HG03060 (cell line): ENCODE measurements around the gene KIF27.
A peak's percentile ranks its signal among the peaks of the same experiment; 100 is the strongest.
"Not testable (repeated sequence)": the region's sequence is repeated elsewhere in the genome, so short reads cannot be mapped to it uniquely, and the experiment has no call there.

Source experiments
- ATAC-seq: cut with Tn5 transposase; IDR thresholded peaks from one replicate; pipeline ENCODE4 v1.9.1; 2021; ENCODE audit warnings: low read depth, moderate number of reproducible peaks; ENCODE audit not compliant: unreplicated experiment

KIF27 gene

DNA sequence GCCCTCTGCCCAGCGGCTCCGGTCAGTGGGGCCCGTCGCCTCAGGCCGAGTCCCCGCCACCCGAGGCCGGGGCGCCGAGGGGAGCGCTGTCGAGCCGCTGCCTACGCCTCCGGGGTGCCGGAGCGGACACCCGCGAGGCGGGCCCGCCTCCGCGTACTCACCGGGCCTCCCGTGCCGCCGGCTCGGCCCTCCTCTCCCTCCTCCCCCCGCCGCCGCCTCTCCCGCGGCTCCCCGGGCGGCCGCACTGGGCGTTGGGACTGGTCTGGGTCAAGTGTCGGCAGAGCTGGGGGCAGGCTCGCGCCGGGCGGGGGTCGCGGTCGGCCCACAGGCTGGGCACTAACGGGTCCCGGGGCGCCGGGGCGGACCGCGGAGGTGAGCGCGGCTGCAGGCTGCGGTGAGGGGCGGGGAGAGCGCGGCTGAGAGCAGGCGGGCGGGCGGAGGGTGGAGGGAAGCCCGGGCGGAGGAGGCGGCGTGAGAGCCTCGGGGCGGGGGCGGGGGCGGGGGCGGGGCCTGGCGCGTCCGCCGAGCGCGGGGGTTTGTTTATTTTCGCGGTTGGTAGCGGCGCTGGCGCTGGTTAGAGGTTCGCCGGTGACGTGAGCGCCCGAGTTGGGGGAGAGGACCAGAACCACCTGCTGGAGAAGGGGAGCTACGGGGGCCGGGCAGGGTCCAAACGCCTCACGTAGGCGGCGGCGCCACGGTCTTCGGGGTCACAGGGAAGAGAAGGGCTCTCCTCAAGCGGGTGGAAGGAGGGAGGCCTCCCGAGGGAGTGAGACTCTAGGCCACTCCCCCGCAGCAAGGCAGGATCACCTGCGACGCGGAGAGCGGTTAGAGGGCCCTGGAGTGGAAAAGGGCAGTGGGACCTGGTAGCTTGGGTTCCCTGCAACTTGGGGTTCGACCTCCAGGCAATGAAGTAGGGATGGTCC, 103.6 kb downstream of the KIF27 start, which contains the start of gene GKAP1:
Gene GKAP1, minus strand, starts transcription at position 414 of the 923 bp plus-strand sequence. CDS start 11,252 bp downstream, outside the sequence.
- ATAC-seq = peak; percentile 40

DNA sequence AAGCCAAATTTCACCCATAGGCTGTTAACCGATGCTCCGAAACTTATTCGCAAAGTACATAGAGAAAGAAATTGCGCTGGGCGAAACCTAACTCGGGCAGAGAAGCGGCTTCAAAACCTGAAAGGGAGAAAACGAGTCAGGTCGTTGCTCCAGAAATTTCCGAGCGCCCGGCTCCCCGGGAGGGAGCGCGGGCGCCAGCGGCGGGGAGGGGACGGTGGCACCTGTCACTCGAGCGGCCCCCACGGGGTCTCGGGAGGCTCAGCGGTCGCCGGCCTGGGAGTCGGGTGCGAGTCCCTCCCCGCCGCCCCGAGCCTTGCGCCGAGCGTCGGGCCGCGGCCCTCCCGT, 104.2 kb downstream of the KIF27 start:
- peak; percentile 18 for ATAC-seq

DNA sequence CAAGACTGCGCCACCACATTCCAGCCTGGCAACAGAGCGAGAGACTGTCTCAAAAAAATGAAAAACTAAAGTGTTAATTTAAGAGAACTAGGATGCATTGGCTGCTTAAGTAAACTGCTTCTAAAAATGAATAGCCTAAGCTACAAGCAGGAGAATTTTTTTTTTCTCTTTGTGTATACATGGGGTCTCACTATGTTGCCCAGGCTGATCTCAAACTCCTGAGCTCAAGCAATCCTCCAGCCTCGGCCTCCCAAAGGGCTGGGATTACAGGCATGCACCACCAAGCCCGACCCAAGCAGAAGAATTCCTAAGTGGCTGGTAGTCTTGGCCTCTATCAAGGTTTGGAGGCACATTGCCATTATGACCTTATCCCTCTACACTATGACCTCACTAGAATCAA, 106.1 kb downstream of the KIF27 start:
- ATAC-seq = not testable (repeated sequence)

DNA sequence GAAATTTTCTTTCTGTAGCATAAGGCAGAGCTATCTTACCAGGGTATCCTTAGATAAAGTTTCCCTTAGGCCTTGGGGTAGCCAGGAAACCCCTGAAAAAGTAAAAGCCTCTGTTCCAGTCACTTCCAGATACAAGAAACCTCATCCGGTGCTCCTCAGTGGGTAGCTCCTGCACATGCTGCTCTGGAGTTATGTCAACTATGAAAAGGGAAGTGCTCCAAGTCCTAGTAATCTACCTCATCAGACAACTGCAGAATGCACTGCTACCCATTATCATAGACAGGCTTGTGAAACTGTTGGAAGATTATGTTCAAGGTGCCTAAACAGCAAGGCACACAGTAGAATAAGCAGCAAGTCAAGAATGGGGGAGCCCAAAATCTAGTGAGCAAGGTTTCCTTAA, 112.0 kb downstream of the KIF27 start:
- not testable (repeated sequence) for ATAC-seq

DNA sequence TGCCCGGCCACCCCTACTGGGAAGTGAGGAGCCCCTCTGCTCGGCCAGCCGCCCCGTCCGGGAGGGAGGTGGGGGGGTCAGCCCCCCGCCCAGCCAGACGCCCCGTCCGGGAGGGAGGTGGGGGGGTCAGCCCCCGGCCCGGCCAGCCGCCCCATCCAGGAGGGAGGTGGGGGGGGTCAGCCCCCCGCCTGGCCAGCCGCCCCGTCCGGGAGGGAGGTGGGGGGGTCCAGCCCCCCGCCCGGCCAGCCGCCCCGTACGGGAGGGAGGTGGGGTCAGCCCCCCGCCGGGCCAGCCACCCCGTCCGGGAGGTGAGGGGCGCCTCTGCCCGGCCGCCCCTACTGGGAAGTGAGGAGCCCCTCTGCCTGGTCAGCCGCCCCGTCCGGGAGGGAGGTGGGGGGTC, 116.8 kb downstream of the KIF27 start:
- ATAC-seq = not testable (repeated sequence)

DNA sequence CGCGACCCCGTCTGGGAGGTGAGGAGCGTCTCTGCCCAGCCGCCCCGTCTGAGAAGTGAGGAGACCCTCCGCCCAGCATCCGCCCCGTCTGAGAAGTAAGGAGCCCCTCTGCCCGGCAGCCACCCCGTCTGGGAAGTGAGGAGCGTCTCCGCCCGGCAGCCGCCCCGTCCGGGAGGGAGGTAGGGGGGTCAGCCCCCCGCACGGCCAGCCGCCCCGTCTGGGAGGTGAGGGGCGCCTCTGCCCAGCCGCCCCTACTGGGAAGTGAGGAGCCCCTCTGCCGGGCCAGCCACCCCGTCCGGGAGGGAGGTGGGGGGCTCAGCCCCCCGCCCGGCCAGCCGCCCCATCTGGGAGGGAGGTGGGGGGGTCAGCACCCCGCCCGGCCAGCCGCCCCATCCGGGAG, 117.3 kb downstream of the KIF27 start:
- not testable (repeated sequence) for ATAC-seq

DNA sequence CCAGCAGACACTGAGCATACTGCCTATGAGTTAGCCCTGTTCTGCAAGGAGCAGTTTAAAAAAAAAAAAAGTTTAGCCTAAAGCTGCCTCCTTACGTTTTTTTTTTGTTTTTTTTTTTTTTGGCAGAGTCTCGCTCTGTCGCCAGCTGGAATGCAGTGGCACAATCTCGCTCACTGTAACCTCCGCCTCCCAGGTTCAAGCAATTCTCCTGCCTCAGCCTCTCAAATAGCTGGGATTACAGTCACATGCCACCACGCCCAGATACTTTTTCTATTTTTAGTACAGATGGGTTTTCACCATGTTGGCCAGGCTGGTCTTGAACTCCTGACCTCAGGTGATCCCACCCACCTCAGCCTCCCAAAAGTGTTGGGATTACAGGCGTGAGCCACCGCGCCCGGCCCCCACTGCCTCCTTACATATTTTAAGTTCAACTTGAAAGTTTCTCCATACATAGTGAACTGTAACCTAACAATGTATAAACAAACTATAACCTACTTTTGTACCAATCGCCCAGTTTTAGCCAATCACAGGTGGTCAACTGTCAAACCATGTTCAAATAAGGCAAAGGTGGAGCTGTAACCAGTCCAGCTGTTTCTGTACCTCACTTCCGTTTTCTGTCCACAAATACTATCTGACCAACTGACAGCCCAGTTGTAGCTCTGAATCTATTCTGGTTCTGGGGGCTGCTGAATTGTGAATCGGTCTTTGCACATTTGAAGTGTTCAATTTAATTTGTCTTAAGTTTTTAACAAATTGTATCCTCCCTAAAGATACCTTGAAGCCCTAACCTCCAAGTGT, 120.8 kb downstream of the KIF27 start:
- no peak for ATAC-seq

DNA sequence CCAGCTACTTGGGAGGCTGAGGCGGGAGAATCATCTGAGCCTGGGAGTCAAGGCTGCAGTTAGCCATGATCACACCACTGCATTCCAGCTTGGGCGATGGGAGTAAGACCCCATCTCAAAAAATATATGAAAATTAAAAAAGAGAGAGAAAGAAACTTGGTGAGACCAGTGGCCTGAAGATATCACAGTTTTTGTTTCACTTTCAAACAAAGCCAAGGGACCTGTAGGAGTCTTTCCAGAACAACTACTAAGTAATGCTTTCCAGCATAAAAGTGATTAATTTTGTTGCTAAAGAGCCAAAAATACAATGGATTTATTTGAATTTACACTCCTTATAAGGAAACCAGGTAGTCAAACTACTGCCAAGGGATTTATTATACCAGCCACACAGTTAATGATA, 127.2 kb downstream of the KIF27 start:
- ATAC-seq = no peak

DNA sequence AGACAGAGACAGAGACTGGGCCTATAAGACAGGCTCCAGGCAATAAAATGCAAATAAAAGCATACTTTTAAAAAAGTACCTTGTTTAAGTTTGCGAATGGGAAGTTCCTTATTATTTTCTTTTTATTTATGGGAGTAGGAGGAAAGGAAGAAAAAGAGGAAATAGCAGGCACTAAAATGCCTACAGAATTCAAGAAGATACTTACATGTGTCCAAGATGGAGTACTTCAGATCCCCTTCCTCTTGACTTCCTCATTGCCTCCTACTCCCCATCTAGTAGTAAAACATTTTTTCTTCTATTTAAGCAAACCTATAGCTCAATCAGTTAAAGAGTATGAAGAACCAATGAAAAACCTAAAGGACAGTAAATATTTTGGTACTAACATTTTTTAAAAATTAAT, 128.5 kb downstream of the KIF27 start:
- no peak for ATAC-seq
